ENCODE results near the gene MRPS10. TPM values are rescaled to one million over a fixed set of nuclear protein-coding genes. Genes with fewer than 3 reads are reported as not detected.
"Not testable (repeated sequence)": the region's sequence is repeated elsewhere in the genome, so short reads cannot be mapped to it uniquely, and the experiment has no call there.

Gene MRPS10
- total RNA-seq, 1 donor from 2014 or later: 35.7 TPM

GRCh38 chr6:42212442-42212841, 5.2 kb downstream of the MRPS10 start:
- H3K27ac Mint-ChIP-seq: no peak overlapping the region
- peaks cover 66% of the 10 kb centered on the region for H3K36me3 Mint-ChIP-seq (ENCODE audit: low read depth)

DNA sequence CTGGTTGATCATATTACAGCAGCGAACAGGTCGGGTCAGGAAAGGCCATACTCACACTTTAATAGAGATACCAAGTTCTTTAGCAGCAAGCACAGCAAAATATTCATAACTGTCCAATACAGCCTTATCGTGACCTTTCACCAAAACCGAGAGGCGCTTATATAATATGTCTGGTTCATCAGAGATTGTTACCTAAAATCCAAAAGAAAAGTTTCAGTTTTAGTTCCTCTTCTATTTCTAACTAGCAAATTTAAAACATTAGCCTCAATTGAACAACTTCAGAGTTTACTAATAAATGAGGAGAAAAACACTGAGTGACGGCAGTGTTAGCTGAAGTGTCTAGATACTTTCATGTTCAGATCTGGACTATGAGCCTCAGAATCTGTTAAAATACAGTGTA, 5.9 kb downstream of the MRPS10 start:
- H3K9me3 Mint-ChIP-seq: no peaks in the 10 kb centered on the region
- CTCF ChIA-PET: interaction anchor here (0.6 to 0.7 kb wide), 2 partner anchors 110 to 297 kb away, joined by 3 to 5 read pairs; no protein-coding TSS in a partner anchor
- intact Hi-C loops (cut with micrococcal nuclease): loop anchor here (10.0 kb wide), 1 partner anchor 507 kb away; no protein-coding TSS in a partner anchor
- POLR2A ChIA-PET: interaction anchor here (0.6 to 1.5 kb wide), 2 partner anchors 13 to 19 kb away, joined by 6 read pairs; no protein-coding TSS in a partner anchor
- no peak overlapping the region for H3K4me3 Mint-ChIP-seq
- no peak for TF ChIP-seq CTCF (IDR thresholded peaks at IDR 0.05)
- H3K4me1 Mint-ChIP-seq: peaks cover 31% of the 10 kb centered on the region
- ATAC-seq (ENCODE audit: low read depth): peak; percentile 21
- no peak for DNase-seq
- peaks cover 71% of the 10 kb centered on the region for H3K36me3 Mint-ChIP-seq (ENCODE audit: low read depth)
- no peaks in the 10 kb centered on the region for H3K27me3 Mint-ChIP-seq
- H3K27ac Mint-ChIP-seq: peak overlapping the region; percentile 59

More at GRCh38 chr6:42212442-42212841, 5.2 kb downstream of the MRPS10 start:
- ChIA-PET POLR2A (interaction anchor here (1.5 kb wide), 1 partner anchor 13 kb away, joined by 6 read pairs; no protein-coding TSS in a partner anchor), CTCF (interaction anchor here (0.6 kb wide), 1 partner anchor 108 kb away, joined by 3 read pairs; no protein-coding TSS in a partner anchor)
- H3K27me3 Mint-ChIP-seq: no peaks in the 10 kb centered on the region
- no peak for DNase-seq
- H3K9me3 Mint-ChIP-seq: no peaks in the 10 kb centered on the region
- no peak for ATAC-seq (ENCODE audit: low read depth)
- intact Hi-C loops (cut with micrococcal nuclease): loop anchor here (10.0 kb wide), 1 partner anchor 508 kb away; no protein-coding TSS in a partner anchor
- no peak overlapping the region for H3K4me3 Mint-ChIP-seq
- TF ChIP-seq CTCF (IDR thresholded peaks at IDR 0.05): no peak
- peaks cover 34% of the 10 kb centered on the region for H3K4me1 Mint-ChIP-seq

GRCh38 chr6:42210551-42210950, 7.1 kb downstream of the MRPS10 start:
- no peak for DNase-seq
- intact Hi-C loops (cut with micrococcal nuclease): loop anchor here (10.0 kb wide), 1 partner anchor 506 kb away; no protein-coding TSS in a partner anchor
- H3K4me3 Mint-ChIP-seq: no peak overlapping the region
- no peak for ATAC-seq (ENCODE audit: low read depth)
- TF ChIP-seq CTCF (IDR thresholded peaks at IDR 0.05): no peak
- H3K36me3 Mint-ChIP-seq (ENCODE audit: low read depth): peaks cover 78% of the 10 kb centered on the region
- ChIA-PET POLR2A (no interaction called here), CTCF (no interaction called here)
- H3K4me1 Mint-ChIP-seq: peaks cover 20% of the 10 kb centered on the region
- no peaks in the 10 kb centered on the region for H3K27me3 Mint-ChIP-seq
- H3K9me3 Mint-ChIP-seq: no peaks in the 10 kb centered on the region
- H3K27ac Mint-ChIP-seq: no peak overlapping the region

DNA sequence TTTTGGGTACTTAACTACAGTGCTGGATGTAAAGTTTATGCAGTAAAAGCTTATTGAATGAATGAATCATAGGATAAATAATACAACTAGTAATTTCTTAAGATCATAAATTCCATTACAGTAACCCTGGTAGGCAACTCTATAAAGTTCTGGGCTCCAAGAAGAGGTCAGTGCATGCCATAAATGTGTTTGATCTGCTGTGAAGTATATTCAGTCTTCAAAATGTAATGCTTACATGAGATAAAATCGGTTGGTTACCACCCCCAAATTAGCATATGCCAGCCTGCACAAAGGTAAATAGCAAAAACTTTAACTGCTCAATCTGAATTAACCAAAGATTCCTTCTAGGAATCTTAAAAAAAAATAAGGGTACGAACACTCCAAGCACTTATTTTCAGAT, 10.1 kb downstream of the MRPS10 start:
- intact Hi-C loops (cut with micrococcal nuclease); CTCF ChIA-PET; H3K4me3 Mint-ChIP-seq; DNase-seq; ATAC-seq (ENCODE audit: low read depth); H3K27ac Mint-ChIP-seq; H3K9me3 Mint-ChIP-seq; H3K27me3 Mint-ChIP-seq; POLR2A ChIA-PET: not testable (repeated sequence)
- Mint-ChIP-seq H3K4me1 (peaks cover 12% of the 10 kb centered on the region), H3K36me3 (ENCODE audit: low read depth) (peaks cover 81% of the 10 kb centered on the region)

DNA sequence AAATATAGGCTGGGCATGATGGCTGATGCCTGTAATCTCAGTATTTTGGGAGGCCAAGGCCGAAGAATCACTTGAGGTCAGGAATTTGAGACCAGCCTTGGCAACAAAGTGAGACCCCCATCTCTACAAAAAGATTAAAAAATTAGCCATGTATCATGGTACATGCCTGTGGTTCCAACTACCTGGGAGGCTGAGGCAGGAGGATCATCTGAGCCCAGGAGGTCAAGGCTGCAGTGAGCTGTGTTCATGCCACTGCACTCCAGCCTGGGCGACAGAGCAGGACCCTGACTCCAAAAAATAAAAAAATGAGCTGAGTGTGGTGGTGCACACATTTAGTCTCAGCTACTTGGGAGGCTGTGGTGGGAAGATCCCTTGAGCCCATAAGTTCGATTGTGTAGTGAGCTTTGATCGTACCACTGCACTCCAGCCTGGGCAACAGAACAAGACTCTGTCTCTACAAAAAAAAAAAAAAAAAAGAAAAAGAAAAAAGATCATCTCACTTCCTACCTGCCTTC, 12.8 kb downstream of the MRPS10 start:
- H3K9me3 Mint-ChIP-seq: no peaks in the 10 kb centered on the region
- H3K27me3 Mint-ChIP-seq: no peaks in the 10 kb centered on the region
- TF ChIP-seq CTCF (IDR thresholded peaks at IDR 0.05): no peak
- intact Hi-C loops (cut with micrococcal nuclease): no loop called here
- DNase-seq: no peak
- POLR2A ChIA-PET: interaction anchor here (0.7 kb wide), 1 partner anchor 32 kb away, joined by 9 read pairs; no protein-coding TSS in a partner anchor
- ATAC-seq (ENCODE audit: low read depth): no peak
- CTCF ChIA-PET: interaction anchor here (1.3 kb wide), 1 partner anchor 10 kb away, joined by 4 read pairs; no protein-coding TSS in a partner anchor
- no peaks in the 10 kb centered on the region for H3K4me1 Mint-ChIP-seq
- H3K27ac Mint-ChIP-seq: no peak overlapping the region
- H3K4me3 Mint-ChIP-seq: no peak overlapping the region
- peaks cover 73% of the 10 kb centered on the region for H3K36me3 Mint-ChIP-seq (ENCODE audit: low read depth)

Data from activated B cell treated with CpG ODN at 0.5 μM for 24 hours (primary cell).